ENCODE data around the gene GTF2H3.

- TF ChIP-seq CTCF (IDR thresholded peaks at IDR 0.05) (no peak), POLR2A (IDR thresholded peaks at IDR 0.05) (no peak), EP300 (IDR thresholded peaks at IDR 0.05) (no peak), POLR2AphosphoS5 (IDR thresholded peaks at IDR 0.05) (no peak)
Measured at GRCh38 chr12:123645878-123646277, 12.2 kb downstream of the GTF2H3 start.
